Uterus (tissue), 2 donors: Measurements from ENCODE around the gene PPFIBP2.

Experiments
- CTCF ChIP-seq, 4 experiments: fragments of 200-600 bp in 2 of 4; fragments of 450-650 bp in 2 of 4; sonication (generic) in 2 of 4; IDR thresholded peaks; one replicate each; pipeline ENCODE4 v1.5.1; 2016 to 2019; ENCODE audit warnings: antibody characterized with exemption in 4 of 4, mild to moderate bottlenecking in 2 of 4, moderate library complexity in 1 of 4
- POLR2A ChIP-seq, 2 donors: fragments of 450-650 bp; IDR thresholded peaks; one replicate each; pipeline ENCODE4 v1.6.1; 2016; ENCODE audit warnings: antibody characterized with exemption in 2 of 2, mild to moderate bottlenecking in 1 of 2, moderate library complexity in 1 of 2

GRCh38 chr11:7613394-7613720 is 99.6 kb downstream of the PPFIBP2 start:
- TF ChIP-seq POLR2A (IDR thresholded peaks at IDR 0.05): no peak
- no peak for TF ChIP-seq CTCF (IDR thresholded peaks at IDR 0.05)
